Thyroid gland (tissue), 4 donors: ENCODE results near the gene CABLES2. TPM values are rescaled to one million over a fixed set of nuclear protein-coding genes. Genes with fewer than 3 reads are reported as not detected.

Experiments
- DNase-seq, 2 donors: peaks; one replicate each; pipeline ENCODE4 v3.0.0-alpha.2; 2019
- H3K27ac ChIP-seq, 3 donors: fragments of 200-600 bp; sonication (generic); 1 replicate in 2 of 3; 2 replicates in 1 of 3; pipeline ENCODE4 v1.5.1; 2016 to 2019; ENCODE audit warnings: mild to moderate bottlenecking in 1 of 3, moderate library complexity in 1 of 3
- H3K27me3 ChIP-seq: fragments of 200-600 bp; sonication (generic); one replicate; pipeline ENCODE4 v1.5.1; 2019
- H3K36me3 ChIP-seq, 2 donors: fragments of 200-600 bp; sonication (generic); one replicate each; pipeline ENCODE4 v1.5.1; 2016 to 2019
- H3K4me1 ChIP-seq, 2 donors: fragments of 200-600 bp; sonication (generic); one replicate each; pipeline ENCODE4 v1.5.1; 2017 to 2019
- H3K4me3 ChIP-seq, 3 donors: fragments of 200-600 bp; sonication (generic); replicated peaks in 1 of 3; 1 replicate in 2 of 3; 2 replicates in 1 of 3; pipeline ENCODE4 v1.5.1; 2016; ENCODE audit warnings: mild to moderate bottlenecking in 1 of 3
- H3K9me3 ChIP-seq: fragments of 200-600 bp; sonication (generic); one replicate; pipeline ENCODE4 v1.5.1; 2017
- CTCF ChIP-seq, 6 experiments: fragments of 200-600 bp in 3 of 6; fragments of 450-650 bp in 3 of 6; sonication (generic) in 3 of 6; IDR thresholded peaks; one replicate each; pipeline ENCODE4 v1.5.1; 2016 to 2019; ENCODE audit warnings: antibody characterized with exemption in 6 of 6, mild to moderate bottlenecking in 2 of 6, inconsistent platforms in 1 of 6, moderate library complexity in 1 of 6
- POLR2A ChIP-seq, 2 donors: fragments of 450-650 bp; IDR thresholded peaks; one replicate each; pipeline ENCODE4 v1.6.1; 2017; ENCODE audit warnings: antibody characterized with exemption in 2 of 2, mild to moderate bottlenecking in 2 of 2, moderate library complexity in 1 of 2
- WGBS, 2 donors: methylation state at CpG; one replicate each; pipeline ENCODE4 v1.1.5; 2017; 5-methylcytosine and 5-hydroxymethylcytosine counted together
- intact Hi-C: fragments of 100-400 bp; cut with DNase I; formaldehyde crosslinking; loops from one replicate; pipeline ENCODE4 v1.15.1; 2023
- total RNA-seq, 4 donors: library from RNA; depleted of rRNA; stranded (reverse); fragments of >200 nt; gene quantifications; one replicate each; pipeline ENCODE4 v1.2.3, GENCODE V29; 2016

CABLES2 gene
- total RNA-seq, 4 donors from 2014 or later = 5.8 to 8.5 (median 7.7) TPM

- WGBS, 2 donors = 51 to 55% methylated on average over 10 to 13 of the region's 27 CpGs
- TF ChIP-seq POLR2A (IDR thresholded peaks at IDR 0.05) (peak in 1 of 2 donors; percentile 49), CTCF (IDR thresholded peaks at IDR 0.05) (no peak)
- Histone ChIP-seq H3K27me3 (no peaks in the 10 kb centered on the region), H3K4me1 (peaks cover 82 to 89% of the 10 kb centered on the region in 2 donors), H3K9me3 (no peaks in the 10 kb centered on the region), H3K27ac (peak overlapping the region; percentile 87 to 97 (median 95)), H3K36me3 (no peaks in the 10 kb centered on the region), H3K4me3 (peak overlapping the region in 1 of 3 donors; percentile 92)
- intact Hi-C loops = no loop called here
- DNase-seq = peak; percentile 67 to 79
These were observed 42.0 kb downstream of the CABLES2 start for GRCh38 chr20:62364911-62365736.

DNA sequence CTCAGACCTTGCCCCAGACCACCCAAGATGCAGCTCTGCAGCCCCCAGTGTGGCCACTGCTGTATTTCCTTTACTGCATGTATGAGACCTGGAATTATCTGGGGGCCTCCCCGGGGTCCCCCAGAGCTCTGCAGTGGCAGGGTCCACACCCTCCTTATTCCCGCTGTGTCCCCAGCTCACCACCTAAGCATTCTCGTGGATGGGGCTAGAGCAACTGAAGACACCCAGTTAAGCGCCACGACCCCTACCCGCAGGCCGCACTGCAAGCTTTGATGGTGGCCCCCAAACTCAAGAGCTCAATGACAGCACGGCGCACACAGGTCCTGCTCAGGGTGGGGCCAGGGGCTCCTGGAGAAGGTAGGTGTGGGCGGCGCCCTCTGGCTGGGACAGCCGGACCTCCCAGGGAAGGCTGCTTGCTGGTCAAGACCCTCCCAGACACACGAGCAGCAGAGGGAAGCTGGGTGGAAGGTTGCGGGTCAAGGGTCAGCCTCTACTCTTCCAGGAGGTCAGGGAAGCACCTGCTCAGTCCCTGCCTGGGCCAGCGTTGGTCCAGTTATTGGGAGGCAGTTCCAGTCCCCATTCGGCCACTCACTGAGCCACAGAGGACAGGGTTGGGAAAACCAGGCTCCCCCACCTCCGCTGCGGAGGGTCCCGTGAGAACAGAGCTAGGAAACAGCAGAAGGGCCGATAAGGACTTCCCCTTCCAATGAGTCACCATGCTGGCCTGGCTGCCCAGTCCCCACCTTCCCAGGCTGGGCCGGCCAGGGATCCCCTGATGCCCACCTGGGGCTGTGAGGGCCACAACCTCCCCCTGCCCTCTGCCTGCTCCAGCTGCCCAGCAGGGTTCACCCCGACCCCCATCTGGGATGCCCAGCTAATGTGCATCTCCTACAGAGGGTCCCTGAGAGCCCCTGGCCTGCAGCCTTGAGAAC, 42.9 kb downstream of the CABLES2 start:
- Histone ChIP-seq H3K27ac (peak overlapping the region; percentile 87 to 97 (median 95)), H3K36me3 (no peaks in the 10 kb centered on the region), H3K4me3 (no peak overlapping the region), H3K4me1 (peaks cover 84 to 88% of the 10 kb centered on the region in 2 donors), H3K9me3 (no peaks in the 10 kb centered on the region), H3K27me3 (no peaks in the 10 kb centered on the region)
- WGBS, 2 donors = 80 to 90% methylated on average over 11 to 12 of the region's 22 CpGs
- intact Hi-C loops = no loop called here
- no peak for TF ChIP-seq CTCF (IDR thresholded peaks at IDR 0.05)
- TF ChIP-seq POLR2A (IDR thresholded peaks at IDR 0.05) = no peak
- DNase-seq = peak; percentile 1 to 6

DNA sequence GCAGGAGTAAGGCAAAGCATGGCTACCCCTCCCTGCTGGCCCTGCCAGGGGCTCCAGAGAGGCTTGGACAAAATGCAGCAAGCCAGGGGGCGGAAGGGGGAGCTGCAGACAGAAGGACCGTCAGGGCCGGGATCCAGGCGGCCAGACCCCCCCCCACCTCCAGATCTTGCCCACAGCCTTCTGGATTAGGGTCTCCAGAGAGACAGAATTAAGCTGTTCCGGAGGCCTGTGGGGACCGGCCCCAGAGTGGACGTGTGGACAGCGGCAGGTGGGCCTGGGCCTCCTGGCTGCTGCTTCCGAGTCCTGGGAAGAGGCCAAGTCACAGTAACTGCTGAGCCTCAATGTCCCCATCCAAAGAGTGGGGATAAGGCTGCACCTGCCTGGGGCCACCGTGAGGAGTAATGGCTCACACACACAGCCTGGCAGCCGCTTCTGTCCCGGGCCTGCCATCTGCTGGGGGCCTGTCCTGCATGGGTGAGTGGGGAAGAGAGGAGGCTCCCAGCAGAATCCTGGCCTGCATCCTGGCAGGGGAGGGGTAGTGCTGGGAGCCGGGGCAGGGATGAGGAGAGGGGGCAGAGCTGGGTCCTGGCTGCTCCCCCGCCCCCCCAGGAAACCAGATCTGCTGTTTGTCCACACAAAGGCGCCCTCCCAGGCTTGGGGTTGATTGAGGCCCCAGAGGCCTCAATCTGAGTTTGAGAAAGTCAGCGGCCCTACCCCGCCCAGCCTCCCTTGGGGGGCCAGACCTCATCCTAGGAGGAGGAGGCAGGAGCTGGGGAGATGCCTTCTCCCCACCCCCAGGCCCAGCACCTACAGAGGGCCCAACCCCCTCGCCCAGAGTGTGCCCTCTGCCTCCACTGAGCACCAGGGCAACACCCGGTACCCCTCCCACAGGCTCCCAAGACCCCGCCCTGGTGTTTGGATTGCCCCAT, 43.8 kb downstream of the CABLES2 start:
- Histone ChIP-seq H3K4me1 (peaks cover 84 to 88% of the 10 kb centered on the region in 2 donors), H3K27ac (peak overlapping the region; percentile 90 to 97 (median 95)), H3K27me3 (no peaks in the 10 kb centered on the region), H3K36me3 (no peaks in the 10 kb centered on the region), H3K4me3 (no peak overlapping the region), H3K9me3 (no peaks in the 10 kb centered on the region)
- peak; percentile 33 to 59 for DNase-seq
- TF ChIP-seq CTCF (IDR thresholded peaks at IDR 0.05) (no peak), POLR2A (IDR thresholded peaks at IDR 0.05) (no peak)
- intact Hi-C loops = no loop called here
- WGBS, 2 donors = 66 to 75% methylated on average over 15 to 17 of the region's 20 CpGs

DNA sequence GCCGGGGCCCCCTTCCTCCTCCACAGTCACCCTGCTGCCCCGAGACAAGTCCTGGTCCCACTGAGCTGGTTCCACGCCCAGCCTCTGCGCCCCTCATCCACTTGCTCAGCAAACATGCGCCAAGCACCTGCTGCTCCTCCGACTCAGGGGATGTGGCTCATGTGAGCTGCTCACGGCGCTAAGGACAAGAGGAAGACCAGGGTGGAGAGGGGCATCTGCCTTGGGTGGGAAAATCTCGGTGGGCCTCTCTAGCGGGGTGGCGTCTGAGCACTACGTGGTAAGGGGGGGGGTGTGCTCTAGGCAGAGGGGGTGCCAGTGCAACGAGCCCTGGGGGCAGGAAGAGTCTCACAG, 44.5 kb downstream of the CABLES2 start:
- Histone ChIP-seq H3K27ac (peak overlapping the region; percentile 90 to 97 (median 95)), H3K36me3 (no peaks in the 10 kb centered on the region), H3K4me1 (peaks cover 84 to 88% of the 10 kb centered on the region in 2 donors), H3K9me3 (no peaks in the 10 kb centered on the region), H3K27me3 (no peaks in the 10 kb centered on the region), H3K4me3 (no peak overlapping the region)
- WGBS, 2 donors = 77 to 79% methylated on average over 7 to 11 of the region's 13 CpGs
- no peak for DNase-seq
- no peak for TF ChIP-seq POLR2A (IDR thresholded peaks at IDR 0.05)
- no peak for TF ChIP-seq CTCF (IDR thresholded peaks at IDR 0.05)
- intact Hi-C loops = no loop called here
